ENCODE data around the gene KDM4C.
"Not testable (repeated sequence)": the region's sequence is repeated elsewhere in the genome, so short reads cannot be mapped to it uniquely, and the experiment has no call there.

Gene KDM4C

DNA sequence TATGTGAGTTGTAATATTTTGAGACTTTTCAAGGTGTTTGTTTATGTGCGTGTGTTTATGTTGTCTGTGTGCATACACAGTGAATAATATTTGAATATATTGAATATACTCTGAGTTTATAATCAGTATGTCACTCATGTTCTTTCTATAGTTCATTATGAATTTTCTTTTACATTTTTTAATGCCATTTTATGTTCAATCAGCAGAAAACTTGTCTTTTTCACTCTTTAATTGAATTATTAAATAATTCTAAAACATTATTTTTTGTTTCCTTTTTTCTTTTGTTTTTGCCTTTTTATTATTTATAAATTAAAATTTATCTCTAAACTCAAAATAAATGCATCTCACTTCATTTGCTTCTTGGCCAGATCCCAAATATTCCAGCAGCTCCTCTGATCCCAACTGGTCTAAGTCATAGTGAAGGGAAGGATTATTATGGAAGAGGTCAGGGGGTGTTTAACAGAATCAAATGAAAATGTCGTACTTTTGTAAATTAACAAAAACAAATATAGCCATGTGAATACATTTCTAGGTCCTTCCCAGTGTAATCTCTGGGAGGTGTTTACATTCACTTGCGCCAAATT is 188.9 kb downstream of the KDM4C start:
- TF ChIP-seq, protein P1, sequence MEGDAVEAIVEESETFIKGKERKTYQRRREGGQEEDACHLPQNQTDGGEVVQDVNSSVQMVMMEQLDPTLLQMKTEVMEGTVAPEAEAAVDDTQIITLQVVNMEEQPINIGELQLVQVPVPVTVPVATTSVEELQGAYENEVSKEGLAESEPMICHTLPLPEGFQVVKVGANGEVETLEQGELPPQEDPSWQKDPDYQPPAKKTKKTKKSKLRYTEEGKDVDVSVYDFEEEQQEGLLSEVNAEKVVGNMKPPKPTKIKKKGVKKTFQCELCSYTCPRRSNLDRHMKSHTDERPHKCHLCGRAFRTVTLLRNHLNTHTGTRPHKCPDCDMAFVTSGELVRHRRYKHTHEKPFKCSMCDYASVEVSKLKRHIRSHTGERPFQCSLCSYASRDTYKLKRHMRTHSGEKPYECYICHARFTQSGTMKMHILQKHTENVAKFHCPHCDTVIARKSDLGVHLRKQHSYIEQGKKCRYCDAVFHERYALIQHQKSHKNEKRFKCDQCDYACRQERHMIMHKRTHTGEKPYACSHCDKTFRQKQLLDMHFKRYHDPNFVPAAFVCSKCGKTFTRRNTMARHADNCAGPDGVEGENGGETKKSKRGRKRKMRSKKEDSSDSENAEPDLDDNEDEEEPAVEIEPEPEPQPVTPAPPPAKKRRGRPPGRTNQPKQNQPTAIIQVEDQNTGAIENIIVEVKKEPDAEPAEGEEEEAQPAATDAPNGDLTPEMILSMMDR (IDR thresholded peaks at IDR 0.05; ENCODE audit: low read depth, low read length, missing control alignments) = no peak
- H3K4me3 ChIP-seq (replicated peaks; ENCODE audit: low read depth, low read length) = no peak overlapping the region
- no peak for DNase-seq (ENCODE audit: extremely low read depth, low read depth)

DNA sequence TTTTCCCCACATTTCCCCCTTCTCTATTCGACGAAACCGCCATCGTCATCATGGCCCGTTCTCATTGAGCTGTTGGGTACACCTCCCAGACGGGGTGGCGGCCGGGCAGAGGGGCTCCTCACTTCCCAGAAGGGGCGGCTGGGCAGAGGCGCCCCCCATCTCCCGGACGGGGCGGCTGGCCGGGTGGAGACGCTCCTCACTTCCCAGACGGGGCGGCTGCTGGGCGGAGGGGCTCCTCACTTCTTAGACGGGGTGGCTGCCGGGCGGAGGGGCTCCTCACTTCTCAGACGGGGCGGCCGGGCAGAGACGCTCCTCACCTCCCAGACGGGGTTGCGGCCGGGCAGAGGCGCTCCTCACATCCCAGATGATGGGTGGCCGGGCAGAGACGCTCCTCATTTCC is 191.1 kb downstream of the KDM4C start:
- not testable (repeated sequence) for H3K4me3 ChIP-seq (replicated peaks; ENCODE audit: low read depth, low read length); DNase-seq (ENCODE audit: extremely low read depth, low read depth)

DNA sequence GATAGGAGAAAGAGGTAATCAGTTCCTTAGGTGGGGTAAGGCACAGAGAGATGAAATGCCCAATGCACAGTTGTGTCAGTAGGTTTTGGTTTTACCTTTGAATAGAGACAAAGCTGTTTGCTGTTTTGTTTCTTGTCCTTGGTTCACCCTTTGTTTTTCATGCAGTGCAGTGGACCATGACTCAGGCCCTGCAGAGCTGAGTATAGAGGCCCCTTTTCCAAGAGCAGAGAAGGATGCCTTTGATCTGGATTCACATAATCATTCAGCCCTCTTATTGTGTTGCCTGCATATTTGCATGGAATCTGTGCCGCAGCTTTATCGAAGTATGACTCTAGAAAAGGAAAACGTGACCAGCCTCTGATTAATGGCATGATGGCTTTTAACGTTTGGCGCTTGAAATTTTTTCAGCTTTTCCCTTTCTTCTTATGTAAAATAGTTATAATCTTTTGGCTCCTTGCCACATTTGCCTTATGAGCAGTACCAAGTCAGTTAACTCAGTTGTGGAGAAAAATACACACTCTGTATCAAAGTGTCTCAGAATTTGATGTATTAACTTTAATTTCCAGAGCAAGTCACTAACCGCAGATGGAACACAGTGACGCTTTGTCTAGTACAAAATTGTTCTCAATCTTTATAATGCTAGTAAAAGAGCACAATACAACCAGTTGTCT is 197.6 kb downstream of the KDM4C start:
- TF ChIP-seq, protein P1 (IDR thresholded peaks at IDR 0.05; ENCODE audit: low read depth, low read length, missing control alignments) = no peak
- DNase-seq (ENCODE audit: extremely low read depth, low read depth) = no peak
- H3K4me3 ChIP-seq (replicated peaks; ENCODE audit: low read depth, low read length) = no peak overlapping the region

DNA sequence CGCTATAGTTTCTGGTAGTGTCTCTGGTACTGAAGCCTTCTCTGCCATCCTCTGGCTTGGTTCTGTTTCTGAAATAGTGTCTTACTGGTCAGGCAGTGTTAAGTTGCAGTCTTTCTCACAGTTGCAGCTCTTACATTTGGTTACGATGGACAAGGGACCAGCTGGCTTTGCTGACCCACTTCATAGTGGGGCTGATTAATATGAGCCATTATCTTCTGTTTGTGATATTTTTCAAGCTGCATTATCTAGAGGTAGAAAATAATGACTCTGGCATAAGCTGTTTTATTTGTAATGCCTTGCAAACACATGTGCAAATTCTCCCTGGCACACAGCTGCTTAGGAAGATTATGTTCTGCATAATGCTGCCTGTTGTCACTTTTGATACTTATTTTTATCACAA is 199.1 kb downstream of the KDM4C start:
- TF ChIP-seq, protein P1 (IDR thresholded peaks at IDR 0.05; ENCODE audit: low read depth, low read length, missing control alignments) = no peak
- DNase-seq (ENCODE audit: extremely low read depth, low read depth) = no peak

DNA sequence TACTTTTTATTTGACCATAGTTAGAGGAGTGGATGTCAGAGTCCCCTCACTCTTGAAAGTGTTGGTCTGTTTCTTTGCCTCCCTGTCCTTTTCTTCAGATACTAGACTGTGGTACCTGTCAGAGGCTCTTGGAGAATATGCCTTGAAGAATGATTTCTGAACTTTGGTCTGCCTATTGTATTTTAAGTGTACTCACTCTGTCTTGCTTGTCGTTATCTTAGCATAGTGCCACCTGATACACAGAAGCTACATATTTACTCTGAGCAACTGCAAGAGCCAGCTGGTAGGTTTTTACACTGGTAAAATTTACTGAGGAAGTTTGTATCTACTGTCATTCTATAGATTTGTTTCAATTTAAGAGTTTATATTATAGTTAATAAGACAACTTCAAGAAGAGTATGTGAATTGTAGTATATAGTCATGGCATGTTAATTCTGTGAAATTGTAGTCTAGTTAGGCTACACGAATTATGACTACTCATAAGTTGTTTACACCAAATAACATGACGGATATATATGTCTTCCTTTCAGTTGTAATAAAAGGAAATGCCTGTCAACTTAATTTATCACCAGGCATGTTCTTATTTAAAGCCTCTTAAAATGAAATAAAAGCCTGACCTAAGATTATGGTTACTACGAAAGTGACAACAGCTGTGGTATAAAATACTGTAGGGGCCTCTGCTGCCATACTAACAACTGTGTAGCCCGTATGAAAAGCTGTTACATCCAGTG is 201.7 kb downstream of the KDM4C start:
- TF ChIP-seq, protein P1 (IDR thresholded peaks at IDR 0.05; ENCODE audit: low read depth, low read length, missing control alignments) = no peak
- H3K4me3 ChIP-seq (replicated peaks; ENCODE audit: low read depth, low read length) = no peak overlapping the region
- DNase-seq (ENCODE audit: extremely low read depth, low read depth) = no peak

More for the DNA sequence above, 199.1 kb downstream of the KDM4C start:
- no peak overlapping the region for H3K4me3 ChIP-seq (replicated peaks; ENCODE audit: low read depth, low read length)

DNA sequence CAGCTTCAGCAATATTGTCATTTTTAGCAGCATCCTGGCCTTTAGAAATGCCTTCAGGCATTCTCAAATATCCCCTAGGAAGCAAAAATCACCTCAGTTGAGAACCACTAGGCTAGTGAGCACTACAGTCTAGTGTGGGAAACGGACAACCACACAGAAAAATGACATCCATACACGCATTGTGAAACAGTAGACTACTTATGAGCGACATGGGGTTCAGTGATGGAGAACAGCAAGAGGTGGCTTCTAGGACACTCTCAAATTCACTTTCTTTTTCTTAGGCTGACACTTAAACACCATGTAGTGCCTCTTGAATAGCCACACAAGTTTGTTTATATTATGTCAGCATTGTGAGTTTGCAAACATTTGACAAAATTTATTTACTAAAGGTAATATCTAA is 203.0 kb downstream of the KDM4C start:
- DNase-seq (ENCODE audit: extremely low read depth, low read depth) = no peak
- no peak overlapping the region for H3K4me3 ChIP-seq (replicated peaks; ENCODE audit: low read depth, low read length)
- TF ChIP-seq, protein P1 (IDR thresholded peaks at IDR 0.05; ENCODE audit: low read depth, low read length, missing control alignments) = no peak

DNA sequence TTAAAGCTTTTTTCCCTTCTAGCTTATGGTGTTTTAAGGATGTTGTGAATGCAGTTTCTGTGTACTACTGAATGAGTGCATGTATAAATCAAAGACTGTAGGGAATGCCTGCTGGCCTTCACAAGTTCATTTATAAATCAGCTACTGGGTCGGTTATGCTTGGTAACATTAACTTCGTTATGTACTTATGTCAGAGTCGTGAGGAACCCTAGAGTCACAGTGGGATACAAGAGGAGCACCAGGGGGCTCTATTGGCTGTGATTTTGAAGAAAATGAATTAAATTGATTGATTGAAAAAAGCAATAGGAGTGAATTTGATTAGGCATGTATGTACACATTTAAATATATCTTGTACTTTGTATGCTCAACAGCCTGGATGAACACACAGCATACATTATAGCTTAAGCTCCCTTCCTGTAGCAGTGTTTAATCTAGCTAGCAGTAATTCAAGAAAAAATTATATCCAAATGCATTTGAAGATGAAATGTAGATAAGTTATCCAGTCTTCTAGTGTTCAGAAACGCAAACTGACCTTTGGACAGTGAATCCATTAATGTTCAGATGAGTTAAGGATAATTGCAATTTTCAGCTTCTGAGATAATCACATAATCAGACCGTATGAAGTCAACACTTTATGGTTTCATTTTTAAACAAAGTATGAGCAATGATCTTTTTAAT is 204.2 kb downstream of the KDM4C start:
- TF ChIP-seq, protein P1 (IDR thresholded peaks at IDR 0.05; ENCODE audit: low read depth, low read length, missing control alignments) = no peak
- DNase-seq (ENCODE audit: extremely low read depth, low read depth) = no peak
- no peak overlapping the region for H3K4me3 ChIP-seq (replicated peaks; ENCODE audit: low read depth, low read length)

All from HFF-Myc (cell line).